ENCODE data around the gene DIAPH3.

- TF ChIP-seq CTCF (IDR thresholded peaks at IDR 0.05) (no peak), POLR2A (IDR thresholded peaks at IDR 0.05) (no peak)
These were observed 485.5 kb downstream of the DIAPH3 start for GRCh38 chr13:59677966-59678814.

Data from lower leg skin (tissue), 3 donors.